ENCODE data around the gene HSPA4L. TPM values are rescaled to one million over a fixed set of nuclear protein-coding genes. Genes with fewer than 3 reads are reported as not detected.

Gene HSPA4L
- total RNA-seq, 1 donor from 2014 or later = 14.7 TPM

DNA sequence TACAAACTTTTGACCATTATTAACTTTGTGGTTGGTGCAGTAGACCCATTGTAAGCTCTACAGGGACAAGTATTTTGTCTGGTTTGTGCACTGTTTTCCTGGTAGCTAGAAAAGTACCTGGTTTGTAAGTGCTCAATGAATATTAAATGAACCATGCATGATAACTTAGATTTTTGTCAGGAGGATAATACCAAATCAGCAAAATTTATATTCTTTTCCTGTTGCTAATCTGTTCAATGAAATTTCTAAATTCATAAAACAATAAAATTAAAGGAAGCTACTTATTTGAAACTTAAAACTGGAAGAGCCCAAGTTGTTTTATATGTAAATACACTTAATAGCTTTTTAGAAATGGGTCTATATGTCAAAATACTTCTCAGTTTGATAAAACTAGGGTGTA is 17.6 kb downstream of the HSPA4L start:
- no peaks in the 10 kb centered on the region for H3K36me3 Mint-ChIP-seq (ENCODE audit: unreplicated experiment)
- H3K27ac Mint-ChIP-seq (ENCODE audit: unreplicated experiment) = no peak overlapping the region
- no peak for DNase-seq
- TF ChIP-seq, protein P1, sequence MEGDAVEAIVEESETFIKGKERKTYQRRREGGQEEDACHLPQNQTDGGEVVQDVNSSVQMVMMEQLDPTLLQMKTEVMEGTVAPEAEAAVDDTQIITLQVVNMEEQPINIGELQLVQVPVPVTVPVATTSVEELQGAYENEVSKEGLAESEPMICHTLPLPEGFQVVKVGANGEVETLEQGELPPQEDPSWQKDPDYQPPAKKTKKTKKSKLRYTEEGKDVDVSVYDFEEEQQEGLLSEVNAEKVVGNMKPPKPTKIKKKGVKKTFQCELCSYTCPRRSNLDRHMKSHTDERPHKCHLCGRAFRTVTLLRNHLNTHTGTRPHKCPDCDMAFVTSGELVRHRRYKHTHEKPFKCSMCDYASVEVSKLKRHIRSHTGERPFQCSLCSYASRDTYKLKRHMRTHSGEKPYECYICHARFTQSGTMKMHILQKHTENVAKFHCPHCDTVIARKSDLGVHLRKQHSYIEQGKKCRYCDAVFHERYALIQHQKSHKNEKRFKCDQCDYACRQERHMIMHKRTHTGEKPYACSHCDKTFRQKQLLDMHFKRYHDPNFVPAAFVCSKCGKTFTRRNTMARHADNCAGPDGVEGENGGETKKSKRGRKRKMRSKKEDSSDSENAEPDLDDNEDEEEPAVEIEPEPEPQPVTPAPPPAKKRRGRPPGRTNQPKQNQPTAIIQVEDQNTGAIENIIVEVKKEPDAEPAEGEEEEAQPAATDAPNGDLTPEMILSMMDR (IDR thresholded peaks at IDR 0.05; ENCODE audit: partially characterized antibody, unreplicated experiment) = no peak
- H3K4me1 Mint-ChIP-seq (ENCODE audit: low read depth, unreplicated experiment) = no peaks in the 10 kb centered on the region
- H3K27me3 Mint-ChIP-seq (ENCODE audit: unreplicated experiment) = peaks cover 2% of the 10 kb centered on the region
- no peak overlapping the region for H3K4me3 Mint-ChIP-seq (ENCODE audit: unreplicated experiment)
- no peaks in the 10 kb centered on the region for H3K9me3 Mint-ChIP-seq (ENCODE audit: unreplicated experiment)

DNA sequence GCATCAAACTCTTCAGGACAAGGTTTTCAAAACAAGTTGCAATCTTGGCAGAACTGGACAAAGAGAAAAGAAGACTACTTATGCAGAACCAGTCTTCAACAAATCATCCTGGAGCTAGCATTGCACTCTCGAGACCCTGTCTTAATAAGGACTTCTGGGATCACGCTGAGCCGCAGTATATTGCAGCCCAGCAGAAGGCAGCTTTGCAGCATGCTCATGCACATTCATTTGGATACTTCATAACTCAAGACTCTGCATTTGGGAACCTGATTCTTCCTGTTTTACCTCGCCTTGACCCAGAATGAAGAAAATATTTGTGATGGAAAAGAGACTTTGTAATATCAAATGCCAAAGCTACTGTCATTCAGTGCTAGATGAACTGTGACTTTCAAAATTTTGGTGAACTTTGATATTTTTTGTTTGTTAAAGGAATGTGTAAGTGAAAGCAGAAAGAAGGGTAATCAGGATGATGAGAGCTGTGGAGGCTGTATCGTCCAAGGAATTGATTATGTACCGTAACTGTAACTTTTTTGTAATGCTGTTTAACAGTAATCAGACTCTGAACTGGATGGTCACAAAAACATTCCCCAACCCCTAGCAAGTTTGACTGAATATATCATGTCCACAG is 27.2 kb downstream of the HSPA4L start:
- TF ChIP-seq, protein P1 (IDR thresholded peaks at IDR 0.05; ENCODE audit: partially characterized antibody, unreplicated experiment) = no peak
- no peaks in the 10 kb centered on the region for H3K4me1 Mint-ChIP-seq (ENCODE audit: low read depth, unreplicated experiment)
- H3K9me3 Mint-ChIP-seq (ENCODE audit: unreplicated experiment) = no peaks in the 10 kb centered on the region
- DNase-seq = no peak
- H3K4me3 Mint-ChIP-seq (ENCODE audit: unreplicated experiment) = no peak overlapping the region
- no peaks in the 10 kb centered on the region for H3K27me3 Mint-ChIP-seq (ENCODE audit: unreplicated experiment)
- H3K27ac Mint-ChIP-seq (ENCODE audit: unreplicated experiment) = no peak overlapping the region
- no peaks in the 10 kb centered on the region for H3K36me3 Mint-ChIP-seq (ENCODE audit: unreplicated experiment)

DNA sequence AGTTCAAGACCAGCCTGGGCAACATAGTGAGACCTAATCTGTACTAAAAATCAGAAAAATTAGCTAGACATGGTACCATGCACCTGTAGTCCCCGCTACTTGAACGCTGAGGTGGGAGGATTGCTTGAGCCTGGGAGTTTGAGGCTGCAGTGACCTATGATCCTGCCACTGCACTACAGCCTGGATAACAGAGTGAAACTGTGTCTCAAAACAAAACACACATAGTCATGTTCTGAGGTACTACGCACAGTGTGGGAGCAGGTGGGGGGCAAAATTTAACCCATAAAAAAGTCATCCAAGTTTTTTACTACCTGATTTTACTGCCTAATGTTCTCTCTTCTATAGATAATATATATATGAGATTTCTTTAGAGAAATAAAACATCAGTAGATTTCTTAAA is 28.4 kb downstream of the HSPA4L start:
- no peaks in the 10 kb centered on the region for H3K4me1 Mint-ChIP-seq (ENCODE audit: low read depth, unreplicated experiment)
- H3K4me3 Mint-ChIP-seq (ENCODE audit: unreplicated experiment) = no peak overlapping the region
- DNase-seq = no peak
- no peaks in the 10 kb centered on the region for H3K36me3 Mint-ChIP-seq (ENCODE audit: unreplicated experiment)
- no peaks in the 10 kb centered on the region for H3K9me3 Mint-ChIP-seq (ENCODE audit: unreplicated experiment)
- no peaks in the 10 kb centered on the region for H3K27me3 Mint-ChIP-seq (ENCODE audit: unreplicated experiment)
- H3K27ac Mint-ChIP-seq (ENCODE audit: unreplicated experiment) = no peak overlapping the region
- TF ChIP-seq, protein P1 (IDR thresholded peaks at IDR 0.05; ENCODE audit: partially characterized antibody, unreplicated experiment) = no peak

DNA sequence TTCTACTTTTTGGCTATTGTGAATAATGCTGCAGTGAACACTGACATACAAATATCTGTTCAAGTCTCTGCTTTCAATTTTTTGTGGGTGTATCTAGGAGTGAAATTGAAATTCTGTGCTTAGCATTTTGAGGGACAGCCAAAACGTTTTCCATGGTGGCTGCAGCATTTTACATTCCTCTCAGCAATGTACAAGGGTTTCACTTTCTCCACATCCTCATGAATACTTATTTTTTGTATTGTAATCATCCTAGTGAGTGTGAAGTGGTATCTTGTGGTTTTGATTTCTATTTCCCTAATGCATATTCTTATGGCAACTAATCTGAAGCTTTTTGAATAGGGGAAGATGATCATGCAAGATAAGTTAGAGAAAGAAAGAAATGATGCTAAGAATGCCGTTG is 40.3 kb downstream of the HSPA4L start:
- Mint-ChIP-seq H3K27me3 (ENCODE audit: unreplicated experiment) (no peaks in the 10 kb centered on the region), H3K36me3 (ENCODE audit: unreplicated experiment) (no peaks in the 10 kb centered on the region), H3K4me1 (ENCODE audit: low read depth, unreplicated experiment) (no peaks in the 10 kb centered on the region), H3K4me3 (ENCODE audit: unreplicated experiment) (no peak overlapping the region), H3K9me3 (ENCODE audit: unreplicated experiment) (peaks cover 1% of the 10 kb centered on the region), H3K27ac (ENCODE audit: unreplicated experiment) (no peak overlapping the region)
- TF ChIP-seq, protein P1 (IDR thresholded peaks at IDR 0.05; ENCODE audit: partially characterized antibody, unreplicated experiment) = no peak
- no peak for DNase-seq

DNA sequence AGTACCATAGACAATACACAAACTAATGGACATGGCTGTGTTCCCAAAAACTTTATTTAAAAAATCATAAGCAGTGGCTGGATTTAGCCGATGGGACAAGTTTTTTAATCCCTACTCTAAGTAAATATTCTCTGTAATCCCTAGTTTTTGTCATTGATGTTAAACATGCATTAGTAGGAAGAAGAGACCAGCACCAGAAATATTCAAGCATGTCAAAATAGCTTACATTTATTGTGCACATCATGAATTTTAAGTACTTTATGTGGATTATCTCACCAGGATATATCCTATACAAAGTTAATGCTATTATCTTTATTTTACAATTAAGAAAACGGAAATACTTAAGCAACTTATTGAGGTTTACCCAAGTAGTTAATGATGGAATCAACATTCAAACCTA is 46.0 kb downstream of the HSPA4L start:
- H3K4me3 Mint-ChIP-seq (ENCODE audit: unreplicated experiment) = no peak overlapping the region
- DNase-seq = no peak
- TF ChIP-seq, protein P1 (IDR thresholded peaks at IDR 0.05; ENCODE audit: partially characterized antibody, unreplicated experiment) = no peak
- peaks cover 2% of the 10 kb centered on the region for H3K4me1 Mint-ChIP-seq (ENCODE audit: low read depth, unreplicated experiment)
- no peaks in the 10 kb centered on the region for H3K36me3 Mint-ChIP-seq (ENCODE audit: unreplicated experiment)
- peaks cover 1% of the 10 kb centered on the region for H3K9me3 Mint-ChIP-seq (ENCODE audit: unreplicated experiment)
- H3K27ac Mint-ChIP-seq (ENCODE audit: unreplicated experiment) = no peak overlapping the region
- no peaks in the 10 kb centered on the region for H3K27me3 Mint-ChIP-seq (ENCODE audit: unreplicated experiment)
